Thyroid gland (tissue), 4 donors: ENCODE measurements around the gene YIPF2.

ENCODE experiments used
- POLR2A ChIP-seq, 2 donors: fragments of 450-650 bp; IDR thresholded peaks; one replicate each; pipeline ENCODE4 v1.6.1; 2017; ENCODE audit warnings: antibody characterized with exemption in 2 of 2, mild to moderate bottlenecking in 2 of 2, moderate library complexity in 1 of 2
- TF ChIP-seq, protein P1 (sequence below), 6 experiments: fragments of 200-600 bp in 3 of 6; fragments of 450-650 bp in 3 of 6; sonication (generic) in 3 of 6; IDR thresholded peaks; one replicate each; pipeline ENCODE4 v1.5.1; 2016 to 2019; ENCODE audit warnings: antibody characterized with exemption in 6 of 6, mild to moderate bottlenecking in 2 of 6, inconsistent platforms in 1 of 6, moderate library complexity in 1 of 6

GRCh38 chr19:10964903-10965302 lies 36.5 kb upstream of the YIPF2 start:
- TF ChIP-seq, protein P1, sequence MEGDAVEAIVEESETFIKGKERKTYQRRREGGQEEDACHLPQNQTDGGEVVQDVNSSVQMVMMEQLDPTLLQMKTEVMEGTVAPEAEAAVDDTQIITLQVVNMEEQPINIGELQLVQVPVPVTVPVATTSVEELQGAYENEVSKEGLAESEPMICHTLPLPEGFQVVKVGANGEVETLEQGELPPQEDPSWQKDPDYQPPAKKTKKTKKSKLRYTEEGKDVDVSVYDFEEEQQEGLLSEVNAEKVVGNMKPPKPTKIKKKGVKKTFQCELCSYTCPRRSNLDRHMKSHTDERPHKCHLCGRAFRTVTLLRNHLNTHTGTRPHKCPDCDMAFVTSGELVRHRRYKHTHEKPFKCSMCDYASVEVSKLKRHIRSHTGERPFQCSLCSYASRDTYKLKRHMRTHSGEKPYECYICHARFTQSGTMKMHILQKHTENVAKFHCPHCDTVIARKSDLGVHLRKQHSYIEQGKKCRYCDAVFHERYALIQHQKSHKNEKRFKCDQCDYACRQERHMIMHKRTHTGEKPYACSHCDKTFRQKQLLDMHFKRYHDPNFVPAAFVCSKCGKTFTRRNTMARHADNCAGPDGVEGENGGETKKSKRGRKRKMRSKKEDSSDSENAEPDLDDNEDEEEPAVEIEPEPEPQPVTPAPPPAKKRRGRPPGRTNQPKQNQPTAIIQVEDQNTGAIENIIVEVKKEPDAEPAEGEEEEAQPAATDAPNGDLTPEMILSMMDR (IDR thresholded peaks at IDR 0.05): no peak
- TF ChIP-seq POLR2A (IDR thresholded peaks at IDR 0.05): no peak
